Activated CD4-positive, alpha-beta memory T cell treated with anti-CD3 and anti-CD28 coated beads, Interleukin-2, amount 10 ng/mL, durations not matched to agents 7 days and 5 days (primary cell): ENCODE results near the gene IGSF21. TPM values are rescaled to one million over a fixed set of nuclear protein-coding genes. Genes with fewer than 3 reads are reported as not detected.

Experiments used
- CTCF ChIA-PET: fragments of 350-600 bp; sonication (Branson Sonifier 250); formaldehyde crosslinking; loops from one replicate; lab custom pipeline; 2021; ENCODE audit warnings: antibody characterized with exemption, inconsistent platforms; lab: Charles Lee
- POLR2A ChIA-PET: fragments of 350-600 bp; sonication (Branson Sonifier 250); formaldehyde crosslinking; loops from one replicate; lab custom pipeline; 2021; ENCODE audit warnings: antibody characterized with exemption; lab: Charles Lee
- DNase-seq: peaks from one replicate; pipeline ENCODE4 v3.0.0-alpha.2; 2020
- H3K27ac Mint-ChIP-seq: one replicate; pipeline ENCODE4 v1.8.0; 2021; ENCODE audit warnings: mild to moderate bottlenecking, mixed read lengths
- H3K27me3 Mint-ChIP-seq: one replicate; pipeline ENCODE4 v1.8.0; 2021; ENCODE audit warnings: mixed read lengths
- H3K36me3 Mint-ChIP-seq: one replicate; pipeline ENCODE4 v1.8.0; 2021; ENCODE audit warnings: low read depth, mixed read lengths
- H3K4me1 Mint-ChIP-seq: one replicate; pipeline ENCODE4 v1.8.0; 2021; ENCODE audit warnings: mixed read lengths
- H3K4me3 Mint-ChIP-seq: one replicate; pipeline ENCODE4 v1.8.0; 2021; ENCODE audit warnings: mild to moderate bottlenecking, mixed read lengths
- H3K9me3 Mint-ChIP-seq: one replicate; pipeline ENCODE4 v1.8.0; 2021; ENCODE audit warnings: mixed read lengths
- total RNA-seq, 2 experiments: library from RNA; stranded (reverse); gene quantifications; one replicate each; pipeline ENCODE4 v1.2.3, GENCODE V29; 2021

Gene IGSF21
- total RNA-seq, 2 experiments from 2014 or later, result not detected

- POLR2A ChIA-PET, result no interaction called here
- H3K36me3 Mint-ChIP-seq, result no peaks in the 10 kb centered on the region
- H3K4me3 Mint-ChIP-seq, result no peak overlapping the region
- H3K9me3 Mint-ChIP-seq, result no peaks in the 10 kb centered on the region
- H3K4me1 Mint-ChIP-seq, result no peaks in the 10 kb centered on the region
- no peak overlapping the region for H3K27ac Mint-ChIP-seq
- DNase-seq, result no peak
- CTCF ChIA-PET, result no interaction called here
- H3K27me3 Mint-ChIP-seq, result peaks cover 6% of the 10 kb centered on the region
Measured at GRCh38 chr1:18118078-18118477, 10.5 kb downstream of the IGSF21 start.

GRCh38 chr1:18118491-18118890 lies 10.9 kb downstream of the IGSF21 start:
- Mint-ChIP-seq H3K27ac (no peak overlapping the region), H3K4me3 (no peak overlapping the region), H3K4me1 (no peaks in the 10 kb centered on the region), H3K27me3 (peaks cover 6% of the 10 kb centered on the region), H3K9me3 (no peaks in the 10 kb centered on the region), H3K36me3 (no peaks in the 10 kb centered on the region)
- no peak for DNase-seq
- POLR2A ChIA-PET, result no interaction called here
- CTCF ChIA-PET, result no interaction called here

- Mint-ChIP-seq H3K4me1 (no peaks in the 10 kb centered on the region), H3K27ac (no peak overlapping the region), H3K36me3 (no peaks in the 10 kb centered on the region), H3K9me3 (no peaks in the 10 kb centered on the region), H3K4me3 (no peak overlapping the region), H3K27me3 (peaks cover 6% of the 10 kb centered on the region)
- ChIA-PET POLR2A (no interaction called here), CTCF (no interaction called here)
- no peak for DNase-seq
Measured at GRCh38 chr1:18119289-18119688, 11.7 kb downstream of the IGSF21 start.

GRCh38 chr1:18119771-18120377 lies 12.3 kb downstream of the IGSF21 start:
- H3K27me3 Mint-ChIP-seq, result peaks cover 6% of the 10 kb centered on the region
- ChIA-PET CTCF (interaction anchor here (0.8 kb wide), 1 partner anchor 19 kb away, joined by 4 read pairs; no protein-coding TSS in a partner anchor), POLR2A (no interaction called here)
- no peak overlapping the region for H3K4me3 Mint-ChIP-seq
- no peaks in the 10 kb centered on the region for H3K9me3 Mint-ChIP-seq
- H3K27ac Mint-ChIP-seq, result no peak overlapping the region
- no peak for DNase-seq
- H3K4me1 Mint-ChIP-seq, result no peaks in the 10 kb centered on the region
- H3K36me3 Mint-ChIP-seq, result no peaks in the 10 kb centered on the region

GRCh38 chr1:18120638-18121037 lies 13.0 kb downstream of the IGSF21 start:
- POLR2A ChIA-PET, result no interaction called here

GRCh38 chr1:18121072-18121820 lies 13.6 kb downstream of the IGSF21 start:
- H3K27ac Mint-ChIP-seq, result no peak overlapping the region
- no peak for DNase-seq
- peaks cover 6% of the 10 kb centered on the region for H3K27me3 Mint-ChIP-seq
- no peak overlapping the region for H3K4me3 Mint-ChIP-seq
- no peaks in the 10 kb centered on the region for H3K9me3 Mint-ChIP-seq
- H3K4me1 Mint-ChIP-seq, result no peaks in the 10 kb centered on the region
- CTCF ChIA-PET, result no interaction called here
- no peaks in the 10 kb centered on the region for H3K36me3 Mint-ChIP-seq
- POLR2A ChIA-PET, result no interaction called here

More at GRCh38 chr1:18120638-18121037, 13.0 kb downstream of the IGSF21 start:
- DNase-seq, result no peak
- CTCF ChIA-PET, result interaction anchor here (0.8 kb wide), 1 partner anchor 20 kb away, joined by 4 read pairs; no protein-coding TSS in a partner anchor
- Mint-ChIP-seq H3K4me1 (no peaks in the 10 kb centered on the region), H3K36me3 (no peaks in the 10 kb centered on the region), H3K27me3 (peaks cover 6% of the 10 kb centered on the region), H3K9me3 (no peaks in the 10 kb centered on the region), H3K4me3 (no peak overlapping the region), H3K27ac (no peak overlapping the region)

GRCh38 chr1:18123467-18123992 lies 15.9 kb downstream of the IGSF21 start:
- Mint-ChIP-seq H3K27me3 (peaks cover 3% of the 10 kb centered on the region), H3K27ac (no peak overlapping the region), H3K4me1 (no peaks in the 10 kb centered on the region), H3K36me3 (no peaks in the 10 kb centered on the region), H3K4me3 (no peak overlapping the region), H3K9me3 (no peaks in the 10 kb centered on the region)
- ChIA-PET CTCF (no interaction called here), POLR2A (no interaction called here)
- no peak for DNase-seq

GRCh38 chr1:18124977-18125376 lies 17.4 kb downstream of the IGSF21 start:
- H3K4me3 Mint-ChIP-seq, result no peak overlapping the region
- H3K36me3 Mint-ChIP-seq, result no peaks in the 10 kb centered on the region
- H3K9me3 Mint-ChIP-seq, result no peaks in the 10 kb centered on the region
- H3K4me1 Mint-ChIP-seq, result no peaks in the 10 kb centered on the region
- CTCF ChIA-PET, result no interaction called here
- no peak overlapping the region for H3K27ac Mint-ChIP-seq
- H3K27me3 Mint-ChIP-seq, result peaks cover 3% of the 10 kb centered on the region
- POLR2A ChIA-PET, result no interaction called here
- no peak for DNase-seq

GRCh38 chr1:18126616-18127015 lies 19.0 kb downstream of the IGSF21 start:
- ChIA-PET POLR2A (no interaction called here), CTCF (no interaction called here)
- DNase-seq, result no peak
- no peaks in the 10 kb centered on the region for H3K9me3 Mint-ChIP-seq
- no peak overlapping the region for H3K4me3 Mint-ChIP-seq
- no peaks in the 10 kb centered on the region for H3K36me3 Mint-ChIP-seq
- H3K27me3 Mint-ChIP-seq, result no peaks in the 10 kb centered on the region
- no peak overlapping the region for H3K27ac Mint-ChIP-seq
- H3K4me1 Mint-ChIP-seq, result no peaks in the 10 kb centered on the region

- POLR2A ChIA-PET, result no interaction called here
- Mint-ChIP-seq H3K36me3 (no peaks in the 10 kb centered on the region), H3K4me3 (no peak overlapping the region)
Measured at GRCh38 chr1:18128298-18128697, 20.7 kb downstream of the IGSF21 start.

GRCh38 chr1:18130356-18130755 lies 22.8 kb downstream of the IGSF21 start:
- H3K4me1 Mint-ChIP-seq, result no peaks in the 10 kb centered on the region
- H3K9me3 Mint-ChIP-seq, result no peaks in the 10 kb centered on the region
- no peaks in the 10 kb centered on the region for H3K36me3 Mint-ChIP-seq
- H3K27me3 Mint-ChIP-seq, result no peaks in the 10 kb centered on the region
- no peak overlapping the region for H3K27ac Mint-ChIP-seq
- ChIA-PET POLR2A (no interaction called here), CTCF (no interaction called here)
- no peak for DNase-seq
- no peak overlapping the region for H3K4me3 Mint-ChIP-seq

More at GRCh38 chr1:18128298-18128697, 20.7 kb downstream of the IGSF21 start:
- Mint-ChIP-seq H3K4me1 (no peaks in the 10 kb centered on the region), H3K9me3 (no peaks in the 10 kb centered on the region), H3K27me3 (no peaks in the 10 kb centered on the region), H3K27ac (no peak overlapping the region)
- CTCF ChIA-PET, result no interaction called here
- no peak for DNase-seq

GRCh38 chr1:18132022-18132710 lies 24.6 kb downstream of the IGSF21 start:
- H3K4me3 Mint-ChIP-seq, result no peak overlapping the region
- no peaks in the 10 kb centered on the region for H3K9me3 Mint-ChIP-seq
- H3K27me3 Mint-ChIP-seq, result no peaks in the 10 kb centered on the region
- CTCF ChIA-PET, result no interaction called here
- H3K27ac Mint-ChIP-seq, result no peak overlapping the region
- no peaks in the 10 kb centered on the region for H3K4me1 Mint-ChIP-seq
- POLR2A ChIA-PET, result no interaction called here
- DNase-seq, result no peak
- no peaks in the 10 kb centered on the region for H3K36me3 Mint-ChIP-seq
